NCI-H146 treated with DMSO at 0.1 percent for 48 hours (cell line): ENCODE data around the gene ARL6IP5.

ENCODE experiments used
- DNase-seq: peaks from one replicate; lab custom pipeline; 2025; ENCODE audit not compliant: unreplicated experiment; lab: John Stamatoyannopoulos, UW

The ARL6IP5 gene

DNA sequence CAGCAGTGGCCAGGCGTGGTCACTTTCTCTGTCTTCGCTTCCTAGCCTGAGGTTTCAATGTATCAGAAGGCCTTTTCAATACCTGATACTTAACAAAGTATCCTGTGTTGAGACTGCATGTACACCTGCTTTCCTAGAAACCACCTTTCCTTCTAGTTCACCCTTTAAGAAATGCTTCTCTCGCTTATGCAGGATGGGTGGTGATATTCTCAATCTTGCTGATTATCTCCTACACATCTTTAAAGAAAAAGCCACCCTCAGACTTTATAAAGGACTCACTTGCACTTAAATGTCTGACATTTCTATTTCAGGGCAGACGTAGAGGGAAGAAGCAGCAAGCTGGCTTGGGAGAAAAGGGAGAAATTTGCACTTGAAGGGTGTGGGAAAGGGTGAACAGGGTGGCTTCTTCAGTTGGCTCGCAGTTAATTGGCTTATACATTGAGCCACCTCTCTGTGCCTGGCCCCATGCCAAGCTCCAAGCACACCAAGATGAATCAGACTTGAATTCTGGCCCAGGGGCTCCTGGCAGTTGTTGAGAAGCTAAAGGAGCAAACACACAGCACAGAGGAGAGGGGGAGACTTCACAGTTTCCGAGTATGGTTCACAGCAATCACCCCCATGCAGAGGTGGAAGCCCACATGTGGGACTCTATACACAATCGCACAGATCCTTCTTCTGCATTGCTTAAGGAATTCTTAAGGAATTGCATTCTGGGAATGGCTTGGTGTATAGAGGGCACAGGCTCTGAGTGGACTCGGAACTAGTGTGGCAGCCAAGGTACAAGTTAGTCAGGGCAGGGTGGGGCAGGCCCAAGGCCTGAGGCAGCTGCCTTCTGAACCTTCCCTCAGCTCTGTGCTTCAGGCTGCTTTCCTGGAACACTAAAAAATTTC, 1.3 kb downstream of the ARL6IP5 start:
- DNase-seq, result peak; percentile 5

DNA sequence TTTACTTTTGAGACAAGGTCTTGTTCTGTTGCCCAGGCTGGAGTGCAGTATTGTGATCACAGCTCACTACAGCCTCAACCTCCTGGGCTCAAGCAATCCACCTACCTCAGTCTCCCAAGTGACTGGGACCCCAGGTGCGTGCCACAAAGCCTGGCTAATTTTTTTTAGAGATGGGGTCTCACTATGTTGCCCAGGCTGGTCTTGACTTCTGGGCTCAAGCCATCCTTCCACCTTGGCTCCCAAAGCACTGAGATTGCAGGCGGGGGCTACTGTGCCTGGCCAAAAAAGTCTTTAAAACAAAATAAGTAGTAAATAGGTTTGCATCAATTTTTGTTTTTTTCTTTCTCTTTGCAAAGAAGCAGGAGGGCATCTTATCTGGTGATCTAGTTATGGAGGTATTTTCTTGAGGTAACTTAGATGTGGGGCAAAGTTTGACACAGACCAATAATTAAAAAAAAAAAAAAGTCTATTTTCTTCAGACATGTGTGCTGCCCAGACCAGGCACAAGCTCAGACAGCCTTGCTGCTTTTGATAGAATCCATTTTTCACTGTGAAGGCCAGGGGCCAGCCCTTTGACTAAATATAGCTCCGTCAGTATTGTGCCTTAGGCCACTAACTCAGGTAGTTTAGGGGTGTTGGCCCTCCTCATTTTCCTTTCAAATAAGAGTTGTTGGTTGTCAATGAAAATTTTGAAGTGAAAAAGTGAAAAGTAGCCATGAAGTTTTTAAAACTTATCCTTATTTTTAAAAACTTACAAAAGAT, 2.5 kb downstream of the ARL6IP5 start:
- no peak for DNase-seq

GRCh38 chr3:69088063-69088462, 3.3 kb downstream of the ARL6IP5 start:
- no peak for DNase-seq

- no peak for DNase-seq
Measured at GRCh38 chr3:69090021-69090420, 5.3 kb downstream of the ARL6IP5 start.

GRCh38 chr3:69091389-69092029, 6.8 kb downstream of the ARL6IP5 start:
- DNase-seq, result no peak

- DNase-seq, result no peak
Measured at GRCh38 chr3:69092030-69092516, 7.3 kb downstream of the ARL6IP5 start.

GRCh38 chr3:69094467-69095205, 9.9 kb downstream of the ARL6IP5 start:
- DNase-seq, result no peak

GRCh38 chr3:69095636-69096035, 10.9 kb downstream of the ARL6IP5 start:
- DNase-seq, result no peak

DNA sequence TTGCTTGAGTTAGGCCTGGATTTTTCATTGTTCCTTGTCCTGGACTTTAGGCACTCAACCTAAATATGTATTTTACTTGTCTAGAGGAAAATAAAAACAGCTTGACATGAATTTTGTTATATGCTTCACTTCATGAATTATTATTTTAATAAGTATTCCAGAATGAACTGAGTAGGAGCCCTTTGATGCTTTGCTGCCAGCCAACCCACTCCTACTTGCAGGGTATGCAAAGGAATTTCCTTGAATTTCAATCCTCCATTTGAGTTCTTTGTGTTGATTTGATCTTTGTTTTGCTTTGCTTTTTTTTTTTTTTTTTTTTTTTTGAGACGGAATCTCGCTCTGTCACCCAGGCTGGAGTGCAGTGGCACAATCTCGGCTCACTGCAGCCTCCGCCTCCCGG, 11.6 kb downstream of the ARL6IP5 start:
- no peak for DNase-seq

GRCh38 chr3:69097407-69098086, 12.8 kb downstream of the ARL6IP5 start:
- no peak for DNase-seq

GRCh38 chr3:69099576-69099975, 14.8 kb downstream of the ARL6IP5 start:
- no peak for DNase-seq

DNA sequence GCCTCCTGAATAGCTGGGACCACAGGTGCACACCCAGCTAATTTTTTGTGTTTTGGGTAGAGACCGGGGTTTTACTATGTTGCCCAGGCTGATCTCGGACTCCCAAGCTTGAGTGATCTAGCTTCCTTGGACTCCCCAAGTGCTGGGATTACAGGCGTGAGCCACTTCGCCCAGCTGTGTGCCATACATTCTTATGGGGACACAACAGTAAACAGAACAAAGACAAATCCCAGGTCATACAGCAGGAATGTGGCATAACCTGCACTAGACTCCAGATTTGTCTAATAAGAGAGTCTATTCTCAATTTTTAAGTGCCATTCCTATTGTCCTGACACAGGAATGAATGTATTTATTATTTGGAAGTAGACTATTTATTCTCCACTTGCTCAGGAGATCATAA, 17.6 kb downstream of the ARL6IP5 start:
- no peak for DNase-seq

DNA sequence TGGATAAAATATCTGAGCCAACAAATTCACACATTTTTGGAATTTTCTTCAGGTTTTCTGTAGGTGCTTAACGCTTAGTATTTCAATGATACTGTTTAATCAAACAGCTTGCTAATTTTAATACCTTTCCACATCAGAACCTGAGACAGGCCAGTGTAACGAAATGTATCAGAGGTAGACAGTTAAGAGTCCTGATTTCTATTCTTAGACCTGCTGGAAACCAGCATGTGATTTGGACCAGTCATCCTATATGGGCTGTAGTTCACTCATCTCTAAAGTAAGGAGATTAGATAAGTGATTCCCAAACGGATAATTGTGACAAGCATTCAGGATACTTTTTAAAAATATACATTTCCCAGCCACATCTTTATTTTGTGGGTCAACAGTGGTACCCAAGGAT, 18.4 kb downstream of the ARL6IP5 start:
- no peak for DNase-seq

DNA sequence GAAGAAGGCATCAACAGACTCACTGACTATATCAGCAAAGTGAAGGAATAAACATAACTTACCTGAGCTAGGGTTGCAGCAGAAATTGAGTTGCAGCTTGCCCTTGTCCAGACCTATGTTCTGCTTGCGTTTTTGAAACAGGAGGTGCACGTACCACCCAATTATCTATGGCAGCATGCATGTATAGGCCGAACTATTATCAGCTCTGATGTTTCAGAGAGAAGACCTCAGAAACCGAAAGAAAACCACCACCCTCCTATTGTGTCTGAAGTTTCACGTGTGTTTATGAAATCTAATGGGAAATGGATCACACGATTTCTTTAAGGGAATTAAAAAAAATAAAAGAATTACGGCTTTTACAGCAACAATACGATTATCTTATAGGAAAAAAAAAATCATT, 19.8 kb downstream of the ARL6IP5 start:
- no peak for DNase-seq

GRCh38 chr3:69105320-69105719, 20.6 kb downstream of the ARL6IP5 start:
- DNase-seq, result no peak

GRCh38 chr3:69107841-69108240, 23.1 kb downstream of the ARL6IP5 start:
- no peak for DNase-seq

GRCh38 chr3:69108811-69109210, 24.1 kb downstream of the ARL6IP5 start:
- DNase-seq, result no peak

GRCh38 chr3:69110941-69111546, 26.3 kb downstream of the ARL6IP5 start:
- DNase-seq, result no peak

DNA sequence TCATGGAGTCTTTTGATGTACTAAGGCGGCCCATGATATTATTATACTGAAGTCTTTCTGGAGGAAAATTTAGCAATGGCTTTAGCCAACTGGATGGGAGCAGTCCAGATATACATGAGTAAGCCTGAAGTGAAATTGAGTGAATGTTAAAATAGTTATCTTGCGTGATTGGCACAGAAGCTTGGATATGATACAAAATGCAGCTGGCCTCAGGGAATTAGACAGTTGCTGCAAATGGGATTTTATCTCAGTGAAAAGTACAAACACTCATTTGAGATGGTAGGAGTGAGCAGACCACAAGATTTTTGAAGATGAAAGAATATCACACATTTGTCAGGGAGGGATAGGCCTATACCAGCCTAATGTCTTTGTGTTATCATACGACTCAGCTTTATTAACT, 28.8 kb downstream of the ARL6IP5 start:
- DNase-seq, result no peak

- no peak for DNase-seq
Measured at GRCh38 chr3:69115731-69116130, 31.0 kb downstream of the ARL6IP5 start.
